GM23338 (cell line): ENCODE measurements around the gene SMIM12. TPM values are rescaled to one million over a fixed set of nuclear protein-coding genes. Genes with fewer than 3 reads are reported as not detected.
A peak's percentile ranks its signal among the peaks of the same experiment; 100 is the strongest.

Experiments used
- ATAC-seq: fragments of 200-7000 bp; cut with Tn5 transposase; 3 replicates; pipeline ENCODE4 v1.9.1; 2020
- DNase-seq: peaks from one replicate; pipeline ENCODE4 v3.0.0-alpha.2; 2015; ENCODE audit warnings: low spot score
- H2AFZ ChIP-seq: fragments of 200-600 bp; sonication (generic); 2 replicates; pipeline ENCODE4 v1.8.0; 2016; ENCODE audit warnings: antibody characterized with exemption, mild to moderate bottlenecking, moderate library complexity
- H3F3A ChIP-seq: fragments of 200-600 bp; sonication (generic); replicated peaks from 2 replicates; pipeline ENCODE4 v1.8.0; 2017; ENCODE audit warnings: antibody characterized with exemption, mixed run types, low read depth
- H3K27ac ChIP-seq: fragments of 200-600 bp; sonication (generic); 2 replicates; pipeline ENCODE4 v1.6.1; 2016; ENCODE audit warnings: low read depth
- H3K27me3 ChIP-seq: fragments of 200-600 bp; sonication (generic); 2 replicates; pipeline ENCODE4 v1.8.0; 2016; ENCODE audit warnings: mild to moderate bottlenecking, mixed run types, moderate library complexity; ENCODE audit not compliant: insufficient read depth
- H3K36me3 ChIP-seq: fragments of 200-600 bp; sonication (generic); 2 replicates; pipeline ENCODE4 v1.8.0; 2016; ENCODE audit warnings: mild to moderate bottlenecking; ENCODE audit not compliant: insufficient read depth
- H3K4me1 ChIP-seq: fragments of 200-600 bp; sonication (generic); 2 replicates; pipeline ENCODE4 v1.8.0; 2016; ENCODE audit warnings: mild to moderate bottlenecking, moderate library complexity; ENCODE audit not compliant: insufficient read depth
- H3K4me2 ChIP-seq: fragments of 200-600 bp; sonication (generic); 2 replicates; pipeline ENCODE4 v1.7.1; 2017; ENCODE audit warnings: mixed run types
- H3K4me3 ChIP-seq: fragments of 200-600 bp; sonication (generic); 2 replicates; pipeline ENCODE4 v1.6.1; 2016; ENCODE audit warnings: mixed run types
- H3K79me2 ChIP-seq: fragments of 200-600 bp; sonication (generic); replicated peaks from 2 replicates; pipeline ENCODE4 v1.8.0; 2017; ENCODE audit warnings: mild to moderate bottlenecking; ENCODE audit not compliant: insufficient read depth
- H3K9me2 ChIP-seq: fragments of 200-600 bp; sonication (generic); 2 replicates; pipeline ENCODE4 v1.8.0; 2017; ENCODE audit not compliant: insufficient read depth
- H4K20me1 ChIP-seq: fragments of 200-600 bp; sonication (generic); replicated peaks from 2 replicates; pipeline ENCODE4 v1.8.0; 2017; ENCODE audit warnings: mild to moderate bottlenecking; ENCODE audit not compliant: insufficient read depth
- H3K27ac Mint-ChIP-seq: 2 replicates; pipeline ENCODE4 v1.8.0; 2020; ENCODE audit warnings: inconsistent platforms, mild to moderate bottlenecking, moderate library complexity, mixed read lengths
- H3K27me3 Mint-ChIP-seq: 3 replicates; pipeline ENCODE4 v1.8.0; 2022; ENCODE audit warnings: low read depth, mild to moderate bottlenecking, moderate library complexity, mixed read lengths, inconsistent platforms; ENCODE audit not compliant: insufficient read depth, poor library complexity
- H3K36me3 Mint-ChIP-seq: 3 replicates; pipeline ENCODE4 v1.8.0; 2021; ENCODE audit warnings: low read depth, mild to moderate bottlenecking, inconsistent platforms, moderate library complexity, mixed read lengths
- H3K4me1 Mint-ChIP-seq: 3 replicates; pipeline ENCODE4 v1.8.0; 2020; ENCODE audit warnings: mild to moderate bottlenecking, inconsistent platforms, mixed read lengths
- H3K4me3 Mint-ChIP-seq: 3 replicates; pipeline ENCODE4 v1.8.0; 2021; ENCODE audit warnings: moderate library complexity, mild to moderate bottlenecking, inconsistent platforms, mixed read lengths
- H3K9me3 Mint-ChIP-seq: 3 replicates; pipeline ENCODE4 v1.8.0; 2020; ENCODE audit warnings: moderate library complexity, mild to moderate bottlenecking, inconsistent platforms, mixed read lengths
- EZH2phosphoT487 ChIP-seq: fragments of 200-600 bp; sonication (generic); IDR thresholded peaks from one replicate; pipeline ENCODE4 v1.8.1; 2018; ENCODE audit warnings: antibody characterized with exemption; ENCODE audit not compliant: unreplicated experiment
- JUNB ChIP-seq: IDR thresholded peaks from one replicate; pipeline ENCODE4 v1.6.1; 2016; ENCODE audit warnings: antibody characterized with exemption; ENCODE audit not compliant: unreplicated experiment
- NANOG ChIP-seq: IDR thresholded peaks from 2 replicates; pipeline ENCODE4 v1.6.1; 2016; ENCODE audit warnings: antibody characterized with exemption, borderline replicate concordance
- POLR2AphosphoS5 ChIP-seq: IDR thresholded peaks from 2 replicates; pipeline ENCODE4 v1.6.1; 2016; ENCODE audit warnings: antibody characterized with exemption, low read depth
- REST ChIP-seq: IDR thresholded peaks from one replicate; pipeline ENCODE4 v1.6.1; 2018; ENCODE audit warnings: antibody characterized with exemption; ENCODE audit not compliant: unreplicated experiment
- ZNF462 ChIP-seq: fragments of 250-450 bp; sonication (Bioruptor Pico); IDR thresholded peaks from 2 replicates; pipeline ENCODE4 v1.5.0; 2020; ENCODE audit warnings: mild to moderate bottlenecking, moderate library complexity
- polyA plus RNA-seq: library from polyadenylated mRNA; unstranded; fragments of >200 nt; fragmentation: Nextera tagmentation; extraction: Ambion mirVana; gene quantifications from 2 replicates; pipeline ENCODE4 v1.2.1, GENCODE V29; 2016
- total RNA-seq: library from RNA; depleted of rRNA; stranded (reverse); fragments of >200 nt; shearing (Covaris generic); gene quantifications from 2 replicates; pipeline ENCODE4 v1.2.3, GENCODE V29; 2014

Gene SMIM12
- total and polyA plus RNA-seq, 2 experiments from 2014 or later: 22.7 to 25.3 TPM

- TF ChIP-seq ZNF462: no peak
- TF ChIP-seq JUNB: no peak
- no peak for TF ChIP-seq NANOG
Measured at GRCh38 chr1:34844252-34844634, 15.3 kb downstream of the SMIM12 start (continued).

GRCh38 chr1:34843392-34844251, 15.9 kb downstream of the SMIM12 start:
- Mint-ChIP-seq H3K4me1 (peaks cover 27% of the 10 kb centered on the region), H3K27me3 (peaks cover 1% of the 10 kb centered on the region), H3K4me3 (no peak overlapping the region; the same call in 2 of the 3 replicates), H3K27ac (no peak overlapping the region), H3K9me3 (no peaks in the 10 kb centered on the region), H3K36me3 (peaks cover 3% of the 10 kb centered on the region; the same call in 2 of the 3 replicates)
- Histone ChIP-seq H4K20me1 (no peaks in the 10 kb centered on the region), H3K4me3 (no peak overlapping the region), H3K4me1 (peaks cover 27% of the 10 kb centered on the region), H3K27me3 (no peaks in the 10 kb centered on the region), H3K79me2 (no peaks in the 10 kb centered on the region), H3K36me3 (no peaks in the 10 kb centered on the region), H3F3A (no peaks in the 10 kb centered on the region), H2AFZ (no peak overlapping the region), H3K9me2 (0 out of 2 replicates have a peak, but pooled peaks cover 5% of the 10 kb centered on the region), H3K27ac (no peak overlapping the region), H3K4me2 (peak overlapping the region; percentile 55)
- ATAC-seq (no peak; the same call in 2 of the 3 replicates), DNase-seq (no peak)
- TF ChIP-seq EZH2phosphoT487 (no peak), POLR2AphosphoS5 (no peak), REST (no peak)
